ENCODE data around the gene BACH2.
A peak's percentile ranks its signal among the peaks of the same experiment; 100 is the strongest.

Gene BACH2

GRCh38 chr6:89956182-89956581 lies 340.5 kb downstream of the BACH2 start:
- no peak for DNase-seq

- DNase-seq = no peak
Observed at GRCh38 chr6:89955364-89955763, 341.3 kb downstream of the BACH2 start.

- peak in 3 of 6 experiments; percentile 11 to 37 (median 17) for DNase-seq
Observed at GRCh38 chr6:89954721-89955148, 341.9 kb downstream of the BACH2 start.

GRCh38 chr6:89952686-89953085 lies 344.0 kb downstream of the BACH2 start:
- DNase-seq = peak; percentile 24 to 82 (median 58)

- no peak for DNase-seq
Observed at GRCh38 chr6:89952105-89952671, 344.5 kb downstream of the BACH2 start.

- no peak for DNase-seq
Observed at GRCh38 chr6:89951574-89952104, 345.0 kb downstream of the BACH2 start.

- DNase-seq = no peak
Observed at GRCh38 chr6:89950879-89951391, 345.7 kb downstream of the BACH2 start.

- DNase-seq = no peak
Observed at GRCh38 chr6:89950446-89950845, 346.2 kb downstream of the BACH2 start.

GRCh38 chr6:89948876-89949275 lies 347.8 kb downstream of the BACH2 start:
- DNase-seq = no peak

- peak in 2 of 6 experiments; percentile 22 to 43 for DNase-seq
Observed at GRCh38 chr6:89944826-89945407, 351.7 kb downstream of the BACH2 start.

- DNase-seq = no peak
Observed at GRCh38 chr6:89944181-89944755, 352.4 kb downstream of the BACH2 start.

GRCh38 chr6:89942601-89943000 lies 354.0 kb downstream of the BACH2 start:
- DNase-seq = no peak

GRCh38 chr6:89941763-89942497 lies 354.7 kb downstream of the BACH2 start:
- DNase-seq = no peak

- DNase-seq = no peak
Observed at GRCh38 chr6:89941031-89941762, 355.4 kb downstream of the BACH2 start.

- DNase-seq = peak; percentile 32 to 75 (median 60)
Observed at GRCh38 chr6:89940225-89941027, 356.2 kb downstream of the BACH2 start.

- DNase-seq = no peak
Observed at GRCh38 chr6:89939144-89939543, 357.5 kb downstream of the BACH2 start.

GRCh38 chr6:89938014-89938413 lies 358.6 kb downstream of the BACH2 start:
- no peak for DNase-seq

- DNase-seq = no peak
Observed at GRCh38 chr6:89936177-89936576, 360.5 kb downstream of the BACH2 start.

- DNase-seq = no peak
Observed at GRCh38 chr6:89934685-89935366, 361.8 kb downstream of the BACH2 start.

GRCh38 chr6:89932245-89932802 lies 364.3 kb downstream of the BACH2 start:
- DNase-seq = no peak

- DNase-seq = no peak
Observed at GRCh38 chr6:89930789-89931188, 365.9 kb downstream of the BACH2 start.
